Left lung (tissue), 10 donors: ENCODE measurements around the gene FAM120B. TPM values are rescaled to one million over a fixed set of nuclear protein-coding genes. Genes with fewer than 3 reads are reported as not detected.
"Not testable (repeated sequence)": the region's sequence is repeated elsewhere in the genome, so short reads cannot be mapped to it uniquely, and the experiment has no call there.

ENCODE experiments used
- ATAC-seq: fragments of 200-7000 bp; cut with Tn5 transposase; one replicate; pipeline ENCODE4 v1.9.1; 2020; ENCODE audit warnings: moderate library complexity
- DNase-seq, 4 donors: peaks; one replicate each; pipeline ENCODE4 v3.0.0-alpha.2; 2013 to 2020
- H3K27ac ChIP-seq, 2 donors: fragments of 200-600 bp; sonication (generic) in 1 of 2; one replicate each; pipeline versions ENCODE4 v1.5.0 to v1.8.0; 2020 to 2021
- H3K27me3 ChIP-seq, 2 donors: fragments of 200-600 bp; sonication (generic) in 1 of 2; one replicate each; pipeline versions ENCODE4 v1.5.0 to v1.8.0; 2020 to 2021
- H3K36me3 ChIP-seq, 2 donors: fragments of 200-600 bp; sonication (generic) in 1 of 2; one replicate each; pipeline versions ENCODE4 v1.5.0 to v1.8.0; 2020 to 2021
- H3K4me1 ChIP-seq, 2 donors: fragments of 200-600 bp; one replicate each; pipeline ENCODE4 v1.8.0; 2021
- H3K4me3 ChIP-seq, 2 donors: fragments of 200-600 bp; sonication (generic) in 1 of 2; one replicate each; pipeline versions ENCODE4 v1.5.0 to v1.8.0; 2020 to 2021; ENCODE audit warnings: mild to moderate bottlenecking in 1 of 2
- H3K9me3 ChIP-seq, 2 donors: fragments of 200-600 bp; sonication (generic) in 1 of 2; one replicate each; pipeline versions ENCODE4 v1.5.0 to v1.8.0; 2020 to 2021
- CTCF ChIP-seq, 2 donors: fragments of 200-600 bp; sonication (generic) in 1 of 2; IDR thresholded peaks; one replicate each; pipeline versions ENCODE4 v1.5.0 to v1.8.0; 2021; ENCODE audit warnings: antibody characterized with exemption in 2 of 2
- intact Hi-C, 2 donors: fragments of 100-400 bp; cut with DNase I; formaldehyde crosslinking; loops; one replicate each; pipeline versions ENCODE4 v1.11.2 to v1.14.2; 2022
- polyA plus RNA-seq, 6 donors: library from polyadenylated mRNA; unstranded; fragments of 120-200 nt; gene quantifications; one replicate each; pipeline ENCODE4 v1.2.1, GENCODE V29; 2013; ENCODE audit not compliant: insufficient read length in 6 of 6
- total RNA-seq, 2 donors: library from RNA; stranded (reverse); fragmentation: NEBNext Ultra II Directional; extraction: Animal tissue kit (Norgen Biotek cat#: 25700); gene quantifications; one replicate each; pipeline ENCODE4 v1.2.1, GENCODE V29; 2021
- donor health status: DM: no; HTN: yes; CAD: no.
- donor health status: DM: no; HTN: no; CAD: no.

Gene FAM120B
- total and polyA plus RNA-seq, 8 donors = 26.6 to 37.7 (median 35.5) TPM

- TF ChIP-seq CTCF (IDR thresholded peaks at IDR 0.05) = no peak
- Histone ChIP-seq H3K27me3 (no peaks in the 10 kb centered on the region), H3K27ac (no peak overlapping the region), H3K4me1 (no peaks in the 10 kb centered on the region), H3K4me3 (no peak overlapping the region), H3K36me3 (peaks cover 0 to 73% of the 10 kb centered on the region in 2 donors), H3K9me3 (no peaks in the 10 kb centered on the region)
- ATAC-seq (no peak), DNase-seq (no peak)
- intact Hi-C loops = no loop called here
These were observed 98.1 kb downstream of the FAM120B start for GRCh38 chr6:170404697-170405096.

DNA sequence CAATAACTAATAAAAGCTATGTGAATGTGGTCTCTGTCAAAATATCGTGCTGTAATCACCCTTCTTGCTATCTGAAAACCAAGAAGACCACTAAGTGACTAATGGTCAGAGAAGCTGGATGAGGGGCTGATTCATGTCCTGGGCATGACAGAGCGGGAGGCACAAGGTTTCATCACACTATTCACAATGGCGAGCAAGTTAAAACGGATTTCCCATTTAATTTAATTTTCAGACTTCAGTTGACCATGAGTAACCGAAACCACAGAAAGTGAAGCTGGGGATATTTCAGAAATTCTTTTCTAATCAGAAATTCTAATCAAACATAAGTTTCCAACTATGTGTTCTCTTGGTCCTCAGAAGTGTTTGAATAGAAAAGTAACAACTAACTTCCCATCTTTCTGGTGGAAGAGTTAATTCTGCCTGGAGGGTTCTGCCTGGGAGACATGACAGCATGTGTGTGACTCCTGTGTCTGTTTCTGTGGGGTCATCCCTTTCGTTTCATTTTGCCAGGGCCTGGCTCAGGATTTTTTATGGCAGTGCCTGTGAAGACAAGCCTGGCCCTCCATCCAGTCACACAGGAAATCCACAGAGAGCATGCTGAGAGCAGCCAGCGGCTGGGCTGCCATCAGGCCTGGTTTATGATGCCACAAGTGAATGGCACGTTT is 98.9 kb downstream of the FAM120B start:
- no peak for TF ChIP-seq CTCF (IDR thresholded peaks at IDR 0.05)
- H3K9me3 ChIP-seq = no peaks in the 10 kb centered on the region
- ATAC-seq = peak; percentile 36
- no peak for DNase-seq
- no peak overlapping the region for H3K27ac ChIP-seq
- no peak overlapping the region for H3K4me3 ChIP-seq
- H3K36me3 ChIP-seq = peaks cover 0 to 68% of the 10 kb centered on the region in 2 donors
- H3K4me1 ChIP-seq = no peaks in the 10 kb centered on the region
- no peaks in the 10 kb centered on the region for H3K27me3 ChIP-seq
- intact Hi-C loops = no loop called here

- H3K36me3 ChIP-seq = peaks cover 0 to 51% of the 10 kb centered on the region in 2 donors
- intact Hi-C loops = no loop called here
- DNase-seq (no peak), ATAC-seq (no peak)
- no peak overlapping the region for H3K27ac ChIP-seq
- TF ChIP-seq CTCF (IDR thresholded peaks at IDR 0.05) = no peak
- no peaks in the 10 kb centered on the region for H3K4me1 ChIP-seq
- H3K9me3 ChIP-seq = peaks cover 0 to 4% of the 10 kb centered on the region in 2 donors
- no peaks in the 10 kb centered on the region for H3K27me3 ChIP-seq
- no peak overlapping the region for H3K4me3 ChIP-seq
These were observed 100.6 kb downstream of the FAM120B start for GRCh38 chr6:170407200-170407599.

- DNase-seq = no peak
- intact Hi-C loops = no loop called here
These were observed 101.4 kb downstream of the FAM120B start for GRCh38 chr6:170407932-170408331.

GRCh38 chr6:170409746-170410145 is 103.2 kb downstream of the FAM120B start:
- H3K27ac ChIP-seq, intact Hi-C loops, H3K4me1 ChIP-seq, H3K27me3 ChIP-seq, ATAC-seq, H3K4me3 ChIP-seq, DNase-seq, H3K9me3 ChIP-seq: not testable (repeated sequence)
- H3K36me3 ChIP-seq = peaks cover 0 to 25% of the 10 kb centered on the region in 2 donors

More at GRCh38 chr6:170407932-170408331, 101.4 kb downstream of the FAM120B start:
- no peaks in the 10 kb centered on the region for H3K4me1 ChIP-seq
- H3K27me3 ChIP-seq = no peaks in the 10 kb centered on the region
- H3K9me3 ChIP-seq = peaks cover 0 to 4% of the 10 kb centered on the region in 2 donors
- no peak overlapping the region for H3K27ac ChIP-seq
- ATAC-seq = no peak
- no peak overlapping the region for H3K4me3 ChIP-seq
- TF ChIP-seq CTCF (IDR thresholded peaks at IDR 0.05) = no peak
- H3K36me3 ChIP-seq = peaks cover 0 to 43% of the 10 kb centered on the region in 2 donors

DNA sequence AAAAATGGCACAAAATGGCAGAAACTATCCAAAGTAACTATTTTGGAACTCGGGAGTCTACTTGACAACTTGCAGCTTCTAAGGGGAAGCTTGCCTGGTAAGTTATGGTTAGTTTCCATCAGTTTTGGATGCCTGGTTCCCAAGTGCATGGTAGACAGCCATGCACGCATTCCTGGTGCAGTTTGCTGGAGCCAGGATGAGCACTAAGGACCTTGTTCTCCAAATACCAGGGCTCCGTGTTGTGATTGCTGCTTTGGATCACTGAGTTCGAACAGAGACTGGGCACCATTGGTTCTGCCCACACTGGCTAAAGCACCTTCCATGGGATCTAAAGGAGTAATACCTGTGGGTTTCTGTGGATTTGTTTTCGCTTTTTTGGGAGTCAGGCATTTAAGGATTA is 103.7 kb downstream of the FAM120B start:
- Histone ChIP-seq H3K27ac (no peak overlapping the region), H3K4me3 (no peak overlapping the region), H3K27me3 (no peaks in the 10 kb centered on the region), H3K4me1 (no peaks in the 10 kb centered on the region), H3K36me3 (peaks cover 0 to 20% of the 10 kb centered on the region in 2 donors), H3K9me3 (peaks cover 0 to 6% of the 10 kb centered on the region in 2 donors)
- no peak for DNase-seq
- intact Hi-C loops = no loop called here
- TF ChIP-seq CTCF (IDR thresholded peaks at IDR 0.05) = no peak
- no peak for ATAC-seq
